Fibroblast of mammary gland (primary cell): ENCODE data around the gene NLRP3.
A peak's percentile ranks its signal among the peaks of the same experiment; 100 is the strongest.
"Not testable (repeated sequence)": the region's sequence is repeated elsewhere in the genome, so short reads cannot be mapped to it uniquely, and the experiment has no call there.

Experiments
- DNase-seq: peaks from one replicate; pipeline ENCODE4 v3.0.0-alpha.2; 2010; ENCODE audit warnings: low read depth
- H3K4me3 ChIP-seq: 2 replicates; pipeline ENCODE4 v1.5.1; 2011; ENCODE audit warnings: low read depth, mild to moderate bottlenecking, low read length, moderate library complexity; ENCODE audit not compliant: control insufficient read depth
- TF ChIP-seq, protein P1 (sequence below): conservative IDR thresholded peaks from 2 replicates; pipeline ENCODE4 v1.5.1; 2011; ENCODE audit warnings: low read depth, low read length, inconsistent platforms; ENCODE audit not compliant: control insufficient read depth, insufficient read depth

NLRP3 gene

DNA sequence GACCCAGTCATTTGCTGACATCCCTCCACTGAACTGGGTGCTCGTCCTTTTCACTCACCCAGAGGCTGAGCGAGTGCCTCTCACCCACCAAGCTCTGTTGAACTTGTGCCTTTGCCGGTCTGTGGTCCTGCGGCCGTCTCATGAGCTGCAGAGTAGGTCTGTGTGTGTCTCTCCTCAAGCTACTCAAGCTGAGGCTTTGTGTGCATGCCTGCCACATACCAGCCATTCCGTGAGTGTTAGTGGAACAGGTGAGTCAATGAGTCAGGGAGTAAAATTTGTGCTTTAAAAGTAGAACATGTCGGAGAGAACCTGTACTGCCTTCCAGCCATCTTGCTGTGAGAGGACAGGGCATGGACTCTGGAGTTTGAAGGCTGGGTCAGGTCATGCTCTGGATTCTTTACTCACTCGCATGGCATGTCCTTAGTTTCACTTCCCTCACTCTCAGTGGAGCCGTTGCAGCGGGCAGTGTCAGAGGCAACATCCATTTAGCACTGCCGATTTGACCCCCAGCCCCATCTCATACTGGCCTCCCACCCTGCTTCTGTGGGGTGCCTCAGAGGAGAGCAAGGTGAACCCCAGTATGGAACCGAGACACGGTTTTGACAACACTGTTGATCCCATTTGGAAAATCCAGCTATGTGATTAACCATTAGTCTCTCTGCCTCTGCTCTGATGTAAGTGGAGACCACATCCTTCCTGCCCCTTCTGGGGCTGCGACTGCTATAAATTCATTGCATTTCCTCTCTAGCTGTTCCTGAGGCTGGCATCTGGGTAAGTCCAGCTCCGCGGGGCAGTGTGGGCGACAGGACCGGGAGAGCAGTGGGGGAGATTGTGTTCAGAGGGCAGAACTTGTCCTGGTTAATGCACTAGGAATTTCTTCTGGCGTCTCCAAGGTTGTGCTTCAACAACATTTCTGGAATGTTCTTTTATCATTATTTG, at the start of gene NLRP3:
Gene NLRP3, plus strand, starts transcription at position 751 of the 939 bp plus-strand sequence. CDS start 2,628 bp downstream, outside the sequence.
- peak; percentile 18 for DNase-seq
- TF ChIP-seq, protein P1, sequence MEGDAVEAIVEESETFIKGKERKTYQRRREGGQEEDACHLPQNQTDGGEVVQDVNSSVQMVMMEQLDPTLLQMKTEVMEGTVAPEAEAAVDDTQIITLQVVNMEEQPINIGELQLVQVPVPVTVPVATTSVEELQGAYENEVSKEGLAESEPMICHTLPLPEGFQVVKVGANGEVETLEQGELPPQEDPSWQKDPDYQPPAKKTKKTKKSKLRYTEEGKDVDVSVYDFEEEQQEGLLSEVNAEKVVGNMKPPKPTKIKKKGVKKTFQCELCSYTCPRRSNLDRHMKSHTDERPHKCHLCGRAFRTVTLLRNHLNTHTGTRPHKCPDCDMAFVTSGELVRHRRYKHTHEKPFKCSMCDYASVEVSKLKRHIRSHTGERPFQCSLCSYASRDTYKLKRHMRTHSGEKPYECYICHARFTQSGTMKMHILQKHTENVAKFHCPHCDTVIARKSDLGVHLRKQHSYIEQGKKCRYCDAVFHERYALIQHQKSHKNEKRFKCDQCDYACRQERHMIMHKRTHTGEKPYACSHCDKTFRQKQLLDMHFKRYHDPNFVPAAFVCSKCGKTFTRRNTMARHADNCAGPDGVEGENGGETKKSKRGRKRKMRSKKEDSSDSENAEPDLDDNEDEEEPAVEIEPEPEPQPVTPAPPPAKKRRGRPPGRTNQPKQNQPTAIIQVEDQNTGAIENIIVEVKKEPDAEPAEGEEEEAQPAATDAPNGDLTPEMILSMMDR, result no peak
- no peak within 1 kb of the TSS for H3K4me3 ChIP-seq

DNA sequence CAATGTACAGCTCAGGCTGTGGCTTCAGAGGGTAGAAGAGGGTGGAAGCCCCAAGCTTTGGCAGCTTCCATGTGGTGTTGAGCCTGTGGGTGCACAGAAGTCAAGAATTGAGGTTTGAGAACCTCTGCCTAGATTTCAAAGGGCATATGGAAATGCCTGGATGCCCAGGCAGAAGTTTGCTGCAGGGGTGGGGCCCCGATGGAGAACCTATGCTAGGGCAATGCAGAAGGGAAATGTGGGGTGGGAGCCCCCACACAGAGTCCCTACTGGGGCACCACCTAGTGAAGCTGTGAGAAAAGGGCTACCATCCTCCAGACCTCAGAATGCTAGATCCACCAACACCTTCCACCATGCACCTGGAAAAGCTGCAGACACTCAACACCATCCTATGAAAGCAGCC, 49.6 kb upstream of the NLRP3 start:
- H3K4me3 ChIP-seq, DNase-seq: not testable (repeated sequence)

GRCh38 chr1:247366926-247367645, 48.9 kb upstream of the NLRP3 start:
- no peak overlapping the region for H3K4me3 ChIP-seq
- no peak for DNase-seq
- TF ChIP-seq, protein P1, result no peak

GRCh38 chr1:247367786-247368422, 48.1 kb upstream of the NLRP3 start:
- peak; percentile 73 for DNase-seq
- H3K4me3 ChIP-seq, result no peak overlapping the region
- TF ChIP-seq, protein P1, result no peak

DNA sequence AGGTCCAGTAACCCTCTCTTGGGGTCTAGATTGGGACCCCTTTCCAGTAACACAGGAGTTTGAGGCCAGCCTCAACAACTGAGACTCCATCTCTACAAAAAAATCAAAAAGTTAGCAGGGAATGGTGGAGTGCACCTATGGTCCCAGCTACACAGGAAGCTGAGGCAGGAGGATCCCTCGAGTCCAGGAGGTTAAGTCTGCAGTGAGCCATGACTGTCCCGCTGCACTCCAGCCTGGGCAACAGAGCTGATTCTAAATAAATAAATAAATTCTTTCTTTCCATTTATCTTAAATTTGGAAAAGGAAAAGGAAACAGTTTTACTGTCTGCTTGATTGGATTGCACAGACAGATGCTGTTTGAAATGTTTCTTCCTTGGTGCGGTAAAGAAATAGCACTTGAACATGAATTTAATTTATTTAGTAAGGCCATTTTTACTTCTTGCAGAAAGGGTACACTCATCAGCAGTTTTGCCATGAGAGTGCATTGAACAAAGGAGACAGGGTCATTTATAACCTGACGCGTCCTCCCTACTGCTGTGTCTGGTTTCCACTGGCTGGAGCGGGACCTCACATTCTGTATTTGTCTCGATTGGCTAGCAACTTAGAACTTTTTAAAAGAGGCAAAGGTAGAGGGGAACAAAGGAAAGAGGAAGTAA, 47.4 kb upstream of the NLRP3 start:
- H3K4me3 ChIP-seq, result no peak overlapping the region
- TF ChIP-seq, protein P1, result no peak
- no peak for DNase-seq

- H3K4me3 ChIP-seq, result no peak overlapping the region
- DNase-seq, result no peak
- TF ChIP-seq, protein P1, result no peak
Measured at GRCh38 chr1:247370786-247371732, 44.9 kb upstream of the NLRP3 start.
